Omental fat pad (tissue), 4 donors: Measurements from ENCODE around the gene KCNT1. TPM values are rescaled to one million over a fixed set of nuclear protein-coding genes. Genes with fewer than 3 reads are reported as not detected.

ENCODE experiments used
- ATAC-seq: fragments of 150-250 bp; one replicate; pipeline ENCODE4 v1.9.1; 2016; ENCODE audit warnings: mild to moderate bottlenecking, moderate library complexity; ENCODE audit not compliant: low FRiP score
- DNase-seq: peaks from one replicate; pipeline ENCODE4 v3.0.0-alpha.2; 2019; ENCODE audit warnings: low spot score
- total RNA-seq, 4 donors: library from RNA; depleted of rRNA; stranded (reverse); fragments of >200 nt; gene quantifications; one replicate each; pipeline ENCODE4 v1.1.0, GENCODE V29; 2016
- TF ChIP-seq, protein P1 (sequence below), 3 donors: fragments of 450-650 bp; IDR thresholded peaks; one replicate each; pipeline ENCODE4 v1.5.1; 2016 to 2017; ENCODE audit warnings: antibody characterized with exemption in 3 of 3, mild to moderate bottlenecking in 3 of 3, moderate library complexity in 2 of 3

Gene KCNT1
- total RNA-seq, 4 donors from 2014 or later = 0.24 to 0.95 TPM; not detected in 2

DNA sequence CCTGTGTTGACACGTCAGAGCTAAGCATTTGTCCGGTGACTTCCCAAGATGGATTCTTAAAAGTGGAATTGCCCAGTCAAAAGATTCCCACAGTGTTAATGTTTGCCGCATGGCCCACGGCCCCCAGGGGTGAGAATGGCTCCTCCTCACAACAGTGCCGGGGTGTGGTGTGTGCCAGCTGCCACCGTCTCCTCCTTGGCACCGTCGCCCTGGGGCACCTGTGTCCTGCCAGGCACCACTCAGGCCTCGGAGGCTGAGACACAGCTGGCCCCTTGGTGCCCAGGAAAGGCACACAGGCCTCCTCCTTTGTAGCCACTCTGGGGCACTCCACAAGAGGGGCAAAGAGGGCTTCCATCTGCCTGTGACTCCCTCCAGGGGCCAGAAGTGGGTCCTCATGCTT lies 4.3 kb downstream of the KCNT1 start:
- ATAC-seq (no peak), DNase-seq (no peak)
- TF ChIP-seq, protein P1, sequence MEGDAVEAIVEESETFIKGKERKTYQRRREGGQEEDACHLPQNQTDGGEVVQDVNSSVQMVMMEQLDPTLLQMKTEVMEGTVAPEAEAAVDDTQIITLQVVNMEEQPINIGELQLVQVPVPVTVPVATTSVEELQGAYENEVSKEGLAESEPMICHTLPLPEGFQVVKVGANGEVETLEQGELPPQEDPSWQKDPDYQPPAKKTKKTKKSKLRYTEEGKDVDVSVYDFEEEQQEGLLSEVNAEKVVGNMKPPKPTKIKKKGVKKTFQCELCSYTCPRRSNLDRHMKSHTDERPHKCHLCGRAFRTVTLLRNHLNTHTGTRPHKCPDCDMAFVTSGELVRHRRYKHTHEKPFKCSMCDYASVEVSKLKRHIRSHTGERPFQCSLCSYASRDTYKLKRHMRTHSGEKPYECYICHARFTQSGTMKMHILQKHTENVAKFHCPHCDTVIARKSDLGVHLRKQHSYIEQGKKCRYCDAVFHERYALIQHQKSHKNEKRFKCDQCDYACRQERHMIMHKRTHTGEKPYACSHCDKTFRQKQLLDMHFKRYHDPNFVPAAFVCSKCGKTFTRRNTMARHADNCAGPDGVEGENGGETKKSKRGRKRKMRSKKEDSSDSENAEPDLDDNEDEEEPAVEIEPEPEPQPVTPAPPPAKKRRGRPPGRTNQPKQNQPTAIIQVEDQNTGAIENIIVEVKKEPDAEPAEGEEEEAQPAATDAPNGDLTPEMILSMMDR (IDR thresholded peaks at IDR 0.05) = no peak

DNA sequence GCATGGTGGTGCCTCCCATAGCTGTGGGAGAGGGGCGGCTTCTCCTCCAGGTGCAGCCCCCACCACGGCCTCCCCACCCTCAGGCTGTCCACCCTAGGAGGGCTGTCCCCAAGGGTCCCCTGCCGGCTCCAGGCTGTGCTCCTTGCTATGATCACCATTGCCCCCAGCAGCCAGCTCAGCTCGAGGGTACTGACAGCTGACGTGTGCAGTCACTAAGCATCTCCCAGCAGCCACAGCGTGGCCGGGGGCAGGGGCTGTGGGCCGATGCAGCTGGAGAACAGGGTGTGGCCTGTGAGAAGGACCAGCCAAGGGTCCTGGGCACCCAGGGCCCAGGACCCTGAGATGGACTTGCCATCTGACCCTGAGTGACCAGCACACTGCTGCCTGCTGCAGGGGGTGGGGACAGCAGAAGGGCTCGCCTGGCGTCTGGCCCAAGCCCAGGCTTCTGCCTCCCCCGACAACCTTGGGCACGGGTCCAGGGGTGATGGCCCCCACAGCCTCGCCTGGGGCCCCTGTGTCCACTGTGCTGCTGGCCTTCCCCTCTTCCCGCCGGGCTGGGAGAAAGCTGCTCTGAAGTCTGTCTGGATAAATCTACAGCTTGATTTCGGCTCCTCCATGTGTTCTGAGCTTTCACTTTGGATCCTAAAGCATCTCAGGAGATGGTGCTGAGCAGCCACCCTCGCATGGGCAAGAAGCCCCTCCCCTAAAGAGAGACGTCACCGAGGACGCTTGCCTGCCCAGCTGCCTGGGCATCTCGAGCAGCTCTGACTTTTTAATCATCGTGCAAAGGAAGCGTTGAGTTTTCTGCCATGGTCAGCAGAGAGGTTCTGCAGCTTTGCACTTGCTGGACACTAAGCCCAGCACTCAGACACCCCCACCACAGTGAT lies 5.5 kb downstream of the KCNT1 start:
- ATAC-seq = no peak
- DNase-seq = no peak
- TF ChIP-seq, protein P1 (IDR thresholded peaks at IDR 0.05) = no peak

DNA sequence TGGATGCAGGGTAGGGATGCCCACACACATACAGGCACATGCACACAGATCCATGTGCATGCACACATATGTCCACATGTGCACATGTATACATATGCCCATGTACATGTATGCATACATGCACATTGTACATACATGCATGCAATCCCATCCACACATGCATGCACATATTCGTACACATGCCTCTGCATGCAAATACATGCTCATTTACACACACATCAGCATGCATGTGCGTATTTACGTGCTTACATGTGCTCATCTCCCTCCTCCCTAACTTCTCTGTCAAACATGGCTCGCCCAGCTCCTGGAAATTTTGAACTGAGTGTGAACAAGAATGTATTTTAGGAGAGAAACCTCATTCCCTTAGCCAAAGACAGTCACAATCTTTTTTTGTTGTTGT lies 6.2 kb downstream of the KCNT1 start:
- TF ChIP-seq, protein P1 (IDR thresholded peaks at IDR 0.05) = no peak
- no peak for ATAC-seq
- DNase-seq = no peak

DNA sequence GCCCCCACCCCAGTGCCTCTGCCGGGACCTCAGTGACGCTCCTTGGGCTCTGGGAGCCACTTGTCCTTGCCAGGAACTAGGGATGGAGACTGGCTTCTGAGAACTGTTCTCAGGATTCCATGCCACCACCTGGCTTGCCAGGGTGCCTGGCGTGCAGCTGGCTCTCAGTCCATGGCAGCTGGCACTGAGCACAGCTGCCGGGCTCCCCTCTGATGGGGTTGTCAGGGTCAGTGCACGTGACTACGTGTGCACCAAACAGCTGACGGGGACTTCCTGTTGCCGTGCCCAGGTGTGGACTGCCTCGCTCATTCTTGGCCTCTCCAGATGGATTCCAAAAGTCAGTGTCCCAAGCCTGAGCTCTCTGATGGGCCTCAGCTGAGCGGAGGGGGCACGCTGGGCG lies 9.4 kb downstream of the KCNT1 start:
- ATAC-seq (no peak), DNase-seq (no peak)
- TF ChIP-seq, protein P1 (IDR thresholded peaks at IDR 0.05) = no peak

DNA sequence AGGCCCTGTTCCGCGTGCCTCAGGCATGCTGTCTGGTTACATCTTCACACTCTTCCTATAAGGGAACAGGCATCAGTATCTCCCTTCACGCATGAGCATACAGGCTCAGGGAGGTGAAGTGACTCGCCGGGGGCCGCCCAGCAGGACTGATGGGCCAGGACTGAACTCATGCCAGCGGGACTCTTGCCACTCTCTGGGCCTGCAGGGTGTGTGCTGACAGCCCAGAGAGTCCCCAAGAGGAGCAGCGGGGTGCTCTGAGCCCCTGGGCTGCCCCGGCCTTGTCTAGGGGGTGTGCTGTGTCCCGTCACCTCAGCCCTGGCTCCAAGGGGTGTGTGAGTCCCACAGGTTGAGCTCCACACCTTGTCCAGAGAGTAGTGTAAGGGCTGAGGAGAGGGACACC lies 9.9 kb downstream of the KCNT1 start:
- ATAC-seq (no peak), DNase-seq (no peak)
- TF ChIP-seq, protein P1 (IDR thresholded peaks at IDR 0.05) = no peak

DNA sequence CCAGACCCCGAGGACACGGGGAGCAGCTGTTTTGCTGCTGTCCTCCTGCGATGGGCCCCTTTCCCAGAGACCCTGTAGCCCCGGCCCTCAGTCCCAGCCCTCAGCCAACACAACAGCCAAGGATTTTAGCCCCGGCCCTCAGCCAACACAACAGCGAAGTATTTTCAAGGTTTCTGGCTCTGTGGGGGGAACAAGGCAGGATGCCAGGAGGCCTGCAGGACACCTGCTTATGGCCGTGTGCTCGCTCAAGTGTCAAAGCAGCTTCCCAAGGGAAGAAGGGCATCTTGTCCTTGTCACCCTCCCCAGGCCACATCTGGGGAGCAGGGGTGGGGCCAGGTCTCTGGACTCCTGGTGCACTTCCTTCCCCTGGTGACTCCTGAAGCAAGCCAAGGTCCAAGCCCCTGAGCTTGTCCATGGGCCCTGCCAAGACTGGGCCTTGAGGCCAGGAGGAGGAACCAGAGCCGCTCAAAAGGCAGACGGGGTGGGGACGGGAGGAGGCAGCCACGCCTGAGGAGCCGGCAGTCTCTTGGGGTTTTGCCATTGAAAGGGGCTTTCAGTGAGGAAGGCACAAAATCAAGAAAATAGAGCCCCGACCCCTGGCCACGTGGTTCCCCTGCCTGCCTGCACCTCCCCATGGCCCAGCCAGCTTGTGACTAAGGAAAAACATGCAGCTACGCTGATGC lies 10.8 kb downstream of the KCNT1 start:
- TF ChIP-seq, protein P1 (IDR thresholded peaks at IDR 0.05) = no peak
- DNase-seq = no peak
- ATAC-seq = no peak
